Activated naive CD4-positive, alpha-beta T cell treated with anti-CD3 and anti-CD28 coated beads for 36 hours (primary cell): Measurements from ENCODE around the gene NAA16. TPM values are rescaled to one million over a fixed set of nuclear protein-coding genes. Genes with fewer than 3 reads are reported as not detected.
"Not testable (repeated sequence)": the region's sequence is repeated elsewhere in the genome, so short reads cannot be mapped to it uniquely, and the experiment has no call there.

Source experiments
- CTCF ChIA-PET: fragments of 350-600 bp; sonication (Branson Sonifier 250); formaldehyde crosslinking; loops from one replicate; lab custom pipeline; 2021; ENCODE audit warnings: antibody characterized with exemption; lab: Charles Lee
- DNase-seq: peaks from one replicate; pipeline ENCODE4 v3.0.0-alpha.2; 2020
- H3K27ac Mint-ChIP-seq: one replicate; pipeline ENCODE4 v1.8.0; 2021; ENCODE audit warnings: mild to moderate bottlenecking, mixed read lengths
- H3K27me3 Mint-ChIP-seq: one replicate; pipeline ENCODE4 v1.8.0; 2021; ENCODE audit warnings: low read depth, mixed read lengths
- H3K36me3 Mint-ChIP-seq: one replicate; pipeline ENCODE4 v1.8.0; 2021; ENCODE audit warnings: low read depth, mixed read lengths
- H3K4me1 Mint-ChIP-seq: one replicate; pipeline ENCODE4 v1.8.0; 2021; ENCODE audit warnings: low read depth, mixed read lengths
- H3K4me3 Mint-ChIP-seq: one replicate; pipeline ENCODE4 v1.8.0; 2021; ENCODE audit warnings: mild to moderate bottlenecking, moderate library complexity, mixed read lengths
- H3K9me3 Mint-ChIP-seq: one replicate; pipeline ENCODE4 v1.8.0; 2021; ENCODE audit warnings: mixed read lengths
- intact Hi-C: fragments of 100-400 bp; cut with micrococcal nuclease; formaldehyde crosslinking; loops from one replicate; pipeline ENCODE4 v1.15.1; 2023
- total RNA-seq, 2 experiments: library from RNA; stranded (reverse); gene quantifications; one replicate each; pipeline ENCODE4 v1.2.3, GENCODE V29; 2021

NAA16 gene
- total RNA-seq, 2 experiments from 2014 or later = 29.6 to 31.5 TPM

GRCh38 chr13:41418731-41419130 is 107.7 kb downstream of the NAA16 start:
- CTCF ChIA-PET = interaction anchor here (0.6 kb wide), 1 partner anchor 744 kb away, joined by 3 read pairs; no protein-coding TSS in a partner anchor
- H3K4me3 Mint-ChIP-seq = no peak overlapping the region
- no peak overlapping the region for H3K27ac Mint-ChIP-seq
- no peak for DNase-seq
- intact Hi-C loops = no loop called here
- H3K36me3 Mint-ChIP-seq = no peaks in the 10 kb centered on the region
- H3K27me3 Mint-ChIP-seq = no peaks in the 10 kb centered on the region
- H3K9me3 Mint-ChIP-seq = no peaks in the 10 kb centered on the region
- H3K4me1 Mint-ChIP-seq = no peaks in the 10 kb centered on the region

- CTCF ChIA-PET = interaction anchor here (0.6 kb wide), 1 partner anchor 743 kb away, joined by 3 read pairs; no protein-coding TSS in a partner anchor
- no peaks in the 10 kb centered on the region for H3K36me3 Mint-ChIP-seq
- intact Hi-C loops = no loop called here
These were observed 108.1 kb downstream of the NAA16 start for GRCh38 chr13:41419206-41419605.

GRCh38 chr13:41420146-41420545 is 109.1 kb downstream of the NAA16 start:
- Mint-ChIP-seq H3K4me3 (no peak overlapping the region), H3K9me3 (no peaks in the 10 kb centered on the region), H3K36me3 (no peaks in the 10 kb centered on the region), H3K27me3 (no peaks in the 10 kb centered on the region), H3K4me1 (no peaks in the 10 kb centered on the region), H3K27ac (no peak overlapping the region)
- no peak for DNase-seq
- CTCF ChIA-PET = interaction anchor here (1.2 kb wide), 2 partner anchors 9 to 232 kb away, joined by 3 to 5 read pairs; no protein-coding TSS in a partner anchor
- intact Hi-C loops = no loop called here

More at GRCh38 chr13:41419206-41419605, 108.1 kb downstream of the NAA16 start:
- no peak overlapping the region for H3K4me3 Mint-ChIP-seq
- DNase-seq = no peak
- H3K9me3 Mint-ChIP-seq = no peaks in the 10 kb centered on the region
- no peaks in the 10 kb centered on the region for H3K27me3 Mint-ChIP-seq
- H3K4me1 Mint-ChIP-seq = no peaks in the 10 kb centered on the region
- no peak overlapping the region for H3K27ac Mint-ChIP-seq

GRCh38 chr13:41421330-41421729 is 110.3 kb downstream of the NAA16 start:
- H3K36me3 Mint-ChIP-seq, DNase-seq, intact Hi-C loops, H3K9me3 Mint-ChIP-seq, H3K27me3 Mint-ChIP-seq, H3K4me1 Mint-ChIP-seq, H3K4me3 Mint-ChIP-seq, H3K27ac Mint-ChIP-seq: not testable (repeated sequence)
- CTCF ChIA-PET = interaction anchor here (1.2 kb wide), 1 partner anchor 10 kb away, joined by 5 read pairs; no protein-coding TSS in a partner anchor

GRCh38 chr13:41421983-41422382 is 110.9 kb downstream of the NAA16 start:
- H3K36me3 Mint-ChIP-seq, DNase-seq, H3K4me1 Mint-ChIP-seq, H3K27ac Mint-ChIP-seq, H3K4me3 Mint-ChIP-seq, H3K9me3 Mint-ChIP-seq, CTCF ChIA-PET, H3K27me3 Mint-ChIP-seq, intact Hi-C loops: not testable (repeated sequence)

GRCh38 chr13:41423259-41423658 is 112.2 kb downstream of the NAA16 start:
- H3K4me1 Mint-ChIP-seq, H3K36me3 Mint-ChIP-seq, intact Hi-C loops, CTCF ChIA-PET, H3K9me3 Mint-ChIP-seq, H3K27ac Mint-ChIP-seq, H3K4me3 Mint-ChIP-seq, H3K27me3 Mint-ChIP-seq, DNase-seq: not testable (repeated sequence)

GRCh38 chr13:41424675-41425074 is 113.6 kb downstream of the NAA16 start:
- H3K4me1 Mint-ChIP-seq, CTCF ChIA-PET, intact Hi-C loops, DNase-seq, H3K9me3 Mint-ChIP-seq, H3K36me3 Mint-ChIP-seq, H3K4me3 Mint-ChIP-seq, H3K27me3 Mint-ChIP-seq, H3K27ac Mint-ChIP-seq: not testable (repeated sequence)

- Mint-ChIP-seq H3K27ac (no peak overlapping the region), H3K9me3 (no peaks in the 10 kb centered on the region), H3K4me3 (no peak overlapping the region), H3K4me1 (peaks cover 6% of the 10 kb centered on the region), H3K27me3 (no peaks in the 10 kb centered on the region), H3K36me3 (no peaks in the 10 kb centered on the region)
- DNase-seq = no peak
- CTCF ChIA-PET = no interaction called here
- intact Hi-C loops = no loop called here
These were observed 115.0 kb downstream of the NAA16 start for GRCh38 chr13:41426047-41426446.

Other genes starting within 250 kb of the NAA16 start
- 1 to 10 TPM; 8.1 to 8.2 TPM for gene WBP4, start 249.8 kb upstream of the NAA16 start, total RNA-seq
- 1 to 10 TPM; 3.9 to 4.0 TPM for gene KBTBD6, start 178.5 kb upstream of the NAA16 start, total RNA-seq
- gene KBTBD7, start 116.7 kb upstream of the NAA16 start, total RNA-seq = 1 to 10 TPM; 4.2 to 4.3 TPM
- gene MTRF1, start 47.7 kb upstream of the NAA16 start, total RNA-seq = 10 to 100 TPM; 23.2 to 28.4 TPM
- gene RGCC, start 146.3 kb downstream of the NAA16 start, total RNA-seq = 10 to 100 TPM; 75.0 to 77.8 TPM